ENCODE data around the gene AP4M1. TPM values are rescaled to one million over a fixed set of nuclear protein-coding genes. Genes with fewer than 3 reads are reported as not detected.
"Not testable (repeated sequence)": the region's sequence is repeated elsewhere in the genome, so short reads cannot be mapped to it uniquely, and the experiment has no call there.

AP4M1 gene
- total RNA-seq, 4 donors from 2014 or later, result 21.8 to 29.3 (median 24.7) TPM

- Histone ChIP-seq H3K27ac (no peak overlapping the region), H3K27me3 (peaks cover 4% of the 10 kb centered on the region), H3K36me3 (no peaks in the 10 kb centered on the region), H3K4me3 (no peak overlapping the region), H3K4me1 (no peaks in the 10 kb centered on the region), H3K9me3 (no peaks in the 10 kb centered on the region)
- WGBS, 2 donors (ENCODE audit: low coverage in 1 of 2), result 63 to 86% methylated on average over 1 to 2 of the region's 3 CpGs
- TF ChIP-seq POLR2A (IDR thresholded peaks at IDR 0.05) (no peak), POLR2AphosphoS5 (IDR thresholded peaks at IDR 0.05) (no peak), CTCF (IDR thresholded peaks at IDR 0.05) (no peak), EP300 (IDR thresholded peaks at IDR 0.05) (no peak)
- ATAC-seq, result no peak
Measured at GRCh38 chr7:100141555-100141949, 40.1 kb downstream of the AP4M1 start.

GRCh38 chr7:100142461-100142860, 41.0 kb downstream of the AP4M1 start:
- 80 to 89% methylated on average over 2 to 3 of the region's 3 CpGs for WGBS, 2 donors (ENCODE audit: low coverage in 1 of 2)

GRCh38 chr7:100146350-100146749, 44.9 kb downstream of the AP4M1 start:
- not testable (repeated sequence) for ATAC-seq, H3K4me3 ChIP-seq, H3K9me3 ChIP-seq, H3K27ac ChIP-seq, H3K27me3 ChIP-seq, H3K36me3 ChIP-seq
- WGBS, 2 donors (ENCODE audit: low coverage in 1 of 2), result 100% methylated on average over 2 of the region's 4 CpGs; no CpG with 5 or more reads in 1 of the 2 donors
- peaks cover 0 to 25% (median 5%) of the 10 kb centered on the region in 3 donors for H3K4me1 ChIP-seq

More at GRCh38 chr7:100142461-100142860, 41.0 kb downstream of the AP4M1 start:
- ATAC-seq, result no peak
- H3K4me1 ChIP-seq, result no peaks in the 10 kb centered on the region
- peaks cover 4% of the 10 kb centered on the region for H3K27me3 ChIP-seq
- no peaks in the 10 kb centered on the region for H3K36me3 ChIP-seq
- no peak overlapping the region for H3K27ac ChIP-seq
- no peaks in the 10 kb centered on the region for H3K9me3 ChIP-seq
- H3K4me3 ChIP-seq, result no peak overlapping the region
- TF ChIP-seq CTCF (IDR thresholded peaks at IDR 0.05), result no peak
- TF ChIP-seq POLR2A (IDR thresholded peaks at IDR 0.05), result no peak
- TF ChIP-seq EP300 (IDR thresholded peaks at IDR 0.05), result no peak
- TF ChIP-seq POLR2AphosphoS5 (IDR thresholded peaks at IDR 0.05), result no peak

GRCh38 chr7:100147278-100147677, 45.8 kb downstream of the AP4M1 start:
- no peaks in the 10 kb centered on the region for H3K27me3 ChIP-seq
- no peak overlapping the region for H3K4me3 ChIP-seq
- peaks cover 0 to 32% (median 5%) of the 10 kb centered on the region in 3 donors for H3K4me1 ChIP-seq
- no peak for TF ChIP-seq POLR2AphosphoS5 (IDR thresholded peaks at IDR 0.05)
- no peak for TF ChIP-seq POLR2A (IDR thresholded peaks at IDR 0.05)
- TF ChIP-seq CTCF (IDR thresholded peaks at IDR 0.05), result no peak
- TF ChIP-seq EP300 (IDR thresholded peaks at IDR 0.05), result no peak
- H3K9me3 ChIP-seq, result no peaks in the 10 kb centered on the region
- no peak overlapping the region for H3K27ac ChIP-seq
- peaks cover 0 to 11% of the 10 kb centered on the region in 2 donors for H3K36me3 ChIP-seq
- 85 to 100% methylated on average over 2 of the region's 2 CpGs for WGBS, 2 donors (ENCODE audit: low coverage in 1 of 2)
- no peak for ATAC-seq

- no peaks in the 10 kb centered on the region for H3K9me3 ChIP-seq
- 5 to 10% methylated on average over 4 to 6 of the region's 14 CpGs for WGBS, 2 donors (ENCODE audit: low coverage in 1 of 2)
- peak overlapping the region; percentile 8 to 92 for H3K4me3 ChIP-seq
- H3K27me3 ChIP-seq, result no peaks in the 10 kb centered on the region
- H3K36me3 ChIP-seq, result peaks cover 0 to 18% of the 10 kb centered on the region in 2 donors
- H3K4me1 ChIP-seq, result peaks cover 0 to 33% (median 5%) of the 10 kb centered on the region in 3 donors
- no peak for ATAC-seq
- no peak for TF ChIP-seq POLR2A (IDR thresholded peaks at IDR 0.05)
- TF ChIP-seq CTCF (IDR thresholded peaks at IDR 0.05), result no peak
- no peak for TF ChIP-seq POLR2AphosphoS5 (IDR thresholded peaks at IDR 0.05)
- no peak for TF ChIP-seq EP300 (IDR thresholded peaks at IDR 0.05)
- H3K27ac ChIP-seq, result peak overlapping the region; percentile 2 to 91 (median 86)
Measured at GRCh38 chr7:100148225-100148558, 46.7 kb downstream of the AP4M1 start.

Measured in gastroesophageal sphincter (tissue), 4 donors.